Measurements from ENCODE around the gene HABP2.

HABP2 gene

DNA sequence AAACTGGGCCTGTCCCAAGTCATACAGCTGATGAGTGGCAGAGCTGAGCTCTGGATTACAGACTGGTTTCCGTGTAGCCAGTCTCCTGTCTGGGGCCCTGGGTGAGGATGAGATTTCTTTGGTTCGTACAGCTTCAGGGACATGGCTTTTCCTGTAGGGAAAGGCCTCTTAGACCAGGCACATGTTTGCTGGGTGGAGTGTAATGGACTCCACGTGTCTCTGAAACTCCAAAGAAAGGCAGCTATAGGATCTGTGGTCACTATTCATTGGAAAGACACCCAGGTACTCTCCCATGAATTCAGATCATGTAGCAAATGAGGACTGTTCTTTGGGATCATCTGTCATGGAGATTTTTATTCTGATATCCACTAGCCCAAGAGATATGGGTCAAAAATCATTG, 2.4 kb downstream of the HABP2 start:
- ChIA-PET CTCF (interaction anchor here (0.6 to 1.6 kb wide), 4 partner anchors 9 to 396 kb away, joined by 3 to 10 read pairs (median 6); no protein-coding TSS in a partner anchor), POLR2A (ENCODE audit: low non-redundant PET) (no interaction called here)
- TF ChIP-seq, protein P1, sequence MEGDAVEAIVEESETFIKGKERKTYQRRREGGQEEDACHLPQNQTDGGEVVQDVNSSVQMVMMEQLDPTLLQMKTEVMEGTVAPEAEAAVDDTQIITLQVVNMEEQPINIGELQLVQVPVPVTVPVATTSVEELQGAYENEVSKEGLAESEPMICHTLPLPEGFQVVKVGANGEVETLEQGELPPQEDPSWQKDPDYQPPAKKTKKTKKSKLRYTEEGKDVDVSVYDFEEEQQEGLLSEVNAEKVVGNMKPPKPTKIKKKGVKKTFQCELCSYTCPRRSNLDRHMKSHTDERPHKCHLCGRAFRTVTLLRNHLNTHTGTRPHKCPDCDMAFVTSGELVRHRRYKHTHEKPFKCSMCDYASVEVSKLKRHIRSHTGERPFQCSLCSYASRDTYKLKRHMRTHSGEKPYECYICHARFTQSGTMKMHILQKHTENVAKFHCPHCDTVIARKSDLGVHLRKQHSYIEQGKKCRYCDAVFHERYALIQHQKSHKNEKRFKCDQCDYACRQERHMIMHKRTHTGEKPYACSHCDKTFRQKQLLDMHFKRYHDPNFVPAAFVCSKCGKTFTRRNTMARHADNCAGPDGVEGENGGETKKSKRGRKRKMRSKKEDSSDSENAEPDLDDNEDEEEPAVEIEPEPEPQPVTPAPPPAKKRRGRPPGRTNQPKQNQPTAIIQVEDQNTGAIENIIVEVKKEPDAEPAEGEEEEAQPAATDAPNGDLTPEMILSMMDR (conservative IDR thresholded peaks at IDR 0.05; ENCODE audit: low read depth) = no peak
- no peak overlapping the region for H3K27ac ChIP-seq
- DNase-seq (ENCODE audit: low spot score) = no peak

DNA sequence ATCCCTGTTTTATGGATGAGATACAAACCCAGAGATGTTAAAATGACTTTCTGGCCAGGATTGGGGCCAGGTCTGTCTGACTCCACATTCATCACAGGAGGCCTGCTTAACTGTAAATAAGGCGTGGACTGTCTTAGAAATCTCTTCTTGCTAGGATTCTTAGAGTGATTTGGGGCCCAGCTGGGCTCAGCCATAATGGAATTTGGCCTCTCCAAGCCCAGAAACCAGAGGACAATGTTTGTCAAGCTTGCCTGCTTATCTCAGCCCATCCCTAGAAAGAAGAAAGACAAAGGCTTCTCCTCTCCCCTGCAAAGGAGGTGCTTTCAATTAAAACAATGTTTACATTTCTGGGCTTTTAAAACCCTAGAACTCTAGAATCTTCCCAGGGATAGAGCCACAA, 2.9 kb downstream of the HABP2 start:
- DNase-seq (ENCODE audit: low spot score) = no peak
- H3K27ac ChIP-seq = no peak overlapping the region
- ChIA-PET POLR2A (ENCODE audit: low non-redundant PET) (no interaction called here), CTCF (interaction anchor here (0.6 to 1.6 kb wide), 3 partner anchors 8 to 396 kb away, joined by 3 to 10 read pairs (median 9); no protein-coding TSS in a partner anchor)
- TF ChIP-seq, protein P1 (conservative IDR thresholded peaks at IDR 0.05; ENCODE audit: low read depth) = no peak

- ChIA-PET POLR2A (ENCODE audit: low non-redundant PET) (no interaction called here), CTCF (interaction anchor here (0.5 kb wide), 1 partner anchor 200 kb away, joined by 6 read pairs; no protein-coding TSS in a partner anchor)
- TF ChIP-seq, protein P1 (conservative IDR thresholded peaks at IDR 0.05; ENCODE audit: low read depth) = no peak
- H3K27ac ChIP-seq = no peak overlapping the region
- no peak for DNase-seq (ENCODE audit: low spot score)
Observed at GRCh38 chr10:113557424-113557862, 4.6 kb downstream of the HABP2 start.

DNA sequence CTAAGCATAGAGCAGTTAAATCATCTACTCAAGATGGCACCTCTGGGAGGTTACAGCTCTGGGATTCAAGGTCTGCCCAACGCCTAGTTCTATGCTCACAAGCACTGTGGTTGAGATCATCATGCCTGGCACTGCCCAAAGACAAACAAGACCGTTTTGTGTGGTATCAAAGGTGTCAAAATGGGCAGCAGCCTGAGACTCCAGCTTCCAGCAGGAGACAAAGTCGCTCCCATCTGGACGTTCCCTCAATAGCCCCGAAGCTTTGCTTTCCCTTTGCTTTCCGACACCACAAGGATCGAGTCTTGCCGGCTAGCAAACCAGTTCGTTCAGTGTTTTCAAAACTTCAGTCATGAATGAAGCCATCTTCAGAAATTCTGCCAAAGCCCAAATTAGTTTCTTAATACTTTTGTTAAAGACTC, 5.1 kb downstream of the HABP2 start:
- no peak for DNase-seq (ENCODE audit: low spot score)
- CTCF ChIA-PET = interaction anchor here (0.5 to 0.9 kb wide), 2 partner anchors 37 to 201 kb away, joined by 3 to 6 read pairs; no protein-coding TSS in a partner anchor
- TF ChIP-seq, protein P1 (conservative IDR thresholded peaks at IDR 0.05; ENCODE audit: low read depth) = no peak
- POLR2A ChIA-PET (ENCODE audit: low non-redundant PET) = no interaction called here
- H3K27ac ChIP-seq = no peak overlapping the region

- DNase-seq (ENCODE audit: low spot score) = no peak
- TF ChIP-seq, protein P1 (conservative IDR thresholded peaks at IDR 0.05; ENCODE audit: low read depth) = no peak
- no peak overlapping the region for H3K27ac ChIP-seq
- POLR2A ChIA-PET (ENCODE audit: low non-redundant PET) = no interaction called here
- CTCF ChIA-PET = no interaction called here
Observed at GRCh38 chr10:113560071-113560470, 7.2 kb downstream of the HABP2 start.

DNA sequence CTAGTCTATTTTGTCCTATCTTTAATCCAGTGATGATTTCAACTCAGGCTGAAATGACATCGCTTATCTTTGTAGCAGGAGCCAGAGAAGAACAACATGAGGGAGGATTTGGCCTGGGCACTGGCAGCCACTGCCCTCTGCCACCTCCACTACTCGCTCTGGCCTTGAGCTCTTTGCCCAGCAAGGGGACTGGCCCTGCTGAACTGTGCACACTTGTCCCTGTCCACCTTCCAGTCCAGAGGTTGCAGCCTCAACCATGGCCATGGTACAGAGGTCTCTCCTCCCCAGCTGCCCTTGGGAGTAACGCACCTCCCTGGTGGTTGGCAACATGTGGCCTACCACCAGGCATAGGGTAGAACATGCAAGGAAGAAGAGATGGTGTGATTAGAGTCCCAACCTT, 8.4 kb downstream of the HABP2 start:
- H3K27ac ChIP-seq = no peak overlapping the region
- DNase-seq (ENCODE audit: low spot score) = no peak
- TF ChIP-seq, protein P1 (conservative IDR thresholded peaks at IDR 0.05; ENCODE audit: low read depth) = no peak
- CTCF ChIA-PET = interaction anchor here (0.5 to 0.6 kb wide), 2 partner anchors 11 to 13 kb away, joined by 3 read pairs; no protein-coding TSS in a partner anchor
- POLR2A ChIA-PET (ENCODE audit: low non-redundant PET) = no interaction called here
